Measurements from ENCODE around the gene DENND5B.

GRCh38 chr12:31526158-31526546 lies 64.8 kb downstream of the DENND5B start:
- TF ChIP-seq CTCF (IDR thresholded peaks at IDR 0.05; ENCODE audit: insufficient read depth, low read length) (no peak), GABPA (IDR thresholded peaks at IDR 0.05; ENCODE audit: low read depth) (no peak)
